A549 (cell line): ENCODE data around the gene FGF7.

Experiments used
- CTCF ChIP-seq: fragments of >200 bp; sonication (Bioruptor Twin); formaldehyde crosslinking; IDR thresholded peaks from 3 replicates; pipeline ENCODE4 v1.5.1; 2016
- JUN ChIP-seq, 2 experiments: fragments of >200 bp; sonication (Bioruptor Twin); formaldehyde crosslinking; IDR thresholded peaks; 2 replicates in 1 of 2; 3 replicates in 1 of 2; pipeline ENCODE4 v1.6.1; 2016 to 2017
- PBX3 ChIP-seq: IDR thresholded peaks from 2 replicates; pipeline ENCODE4 v1.6.1; 2012
- POLR2A ChIP-seq: IDR thresholded peaks from 2 replicates; pipeline ENCODE4 v1.6.1; 2012; ENCODE audit warnings: mild to moderate bottlenecking, low read length
- POLR2AphosphoS2 ChIP-seq: conservative IDR thresholded peaks from 2 replicates; pipeline ENCODE4 v1.6.1; 2012; ENCODE audit warnings: low read length, improper control_type of control experiment, inconsistent platforms
- RAD21 ChIP-seq, 2 experiments: fragments of >200 bp in 1 of 2; sonication (Bioruptor Twin) in 1 of 2; formaldehyde crosslinking in 1 of 2; IDR thresholded peaks in 1 of 2; conservative IDR thresholded peaks in 1 of 2; 2 replicates in 1 of 2; 3 replicates in 1 of 2; pipeline ENCODE4 v1.6.1; 2012 to 2018; ENCODE audit warnings: inconsistent platforms in 1 of 2
- REST ChIP-seq: fragments of 200-600 bp; sonication (generic); IDR thresholded peaks from 2 replicates; pipeline ENCODE4 v1.6.1; 2016; ENCODE audit warnings: antibody characterized with exemption, mild to moderate bottlenecking, moderate library complexity

GRCh38 chr15:49492151-49492550 is 69.1 kb downstream of the FGF7 start:
- TF ChIP-seq CTCF (no peak), PBX3 (no peak), POLR2A (no peak), JUN (IDR thresholded peaks at IDR 0.05) (no peak), RAD21 (conservative IDR thresholded peaks at IDR 0.05 in 1 of 2, IDR thresholded peaks at IDR 0.05 in 1 of 2) (no peak), POLR2AphosphoS2 (no peak), REST (no peak)
